CD4-positive, alpha-beta T cell (primary cell): ENCODE results near the gene VAV2. TPM values are rescaled to one million over a fixed set of nuclear protein-coding genes. Genes with fewer than 3 reads are reported as not detected.

Source experiments
- ATAC-seq: fragments of 200-7000 bp; cut with Tn5 transposase; one replicate; pipeline ENCODE4 v1.10.0; 2022; ENCODE audit warnings: mild to moderate bottlenecking; ENCODE audit not compliant: poor library complexity
- CTCF ChIA-PET: fragments of 350-600 bp; sonication (Branson Sonifier 250); formaldehyde crosslinking; loops from one replicate; lab custom pipeline; 2021; ENCODE audit warnings: antibody characterized with exemption, inconsistent platforms; lab: Charles Lee
- POLR2A ChIA-PET: fragments of 350-600 bp; sonication (Branson Sonifier 250); formaldehyde crosslinking; loops from one replicate; lab custom pipeline; 2021; ENCODE audit warnings: antibody characterized with exemption, inconsistent platforms; lab: Charles Lee
- DNase-seq, 14 experiments: peaks; one replicate each; pipeline ENCODE4 v3.0.0-alpha.2; 2013 to 2020; ENCODE audit warnings: mixed read lengths in 2 of 14
- H3K27ac ChIP-seq, 2 donors: one replicate each; pipeline versions ENCODE4 v1.5.1 to v1.7.0; 2013; ENCODE audit warnings: low read length in 2 of 2, low read depth in 1 of 2, mild to moderate bottlenecking in 1 of 2
- H3K27me3 ChIP-seq, 2 experiments: 1 replicate in 1 of 2; 2 replicates in 1 of 2; pipeline versions ENCODE4 v1.6.1 to v1.7.0; 2013; ENCODE audit warnings: low read length in 2 of 2, control low read depth in 1 of 2, mild to moderate bottlenecking in 1 of 2, moderate library complexity in 1 of 2; ENCODE audit not compliant: insufficient read depth in 2 of 2, control insufficient read depth in 1 of 2
- H3K36me3 ChIP-seq: one replicate; pipeline ENCODE4 v1.6.1; 2013; ENCODE audit warnings: low read length, control low read depth; ENCODE audit not compliant: insufficient read depth
- H3K4me1 ChIP-seq: one replicate; pipeline ENCODE4 v1.6.1; 2013; ENCODE audit warnings: low read length, control low read depth; ENCODE audit not compliant: insufficient read depth
- H3K4me3 ChIP-seq: one replicate; pipeline ENCODE4 v1.5.1; 2013; ENCODE audit warnings: mild to moderate bottlenecking, low read length, moderate library complexity
- H3K9me3 ChIP-seq, 2 experiments: 1 replicate in 1 of 2; 2 replicates in 1 of 2; pipeline versions ENCODE4 v1.6.1 to v1.7.0; 2013; ENCODE audit warnings: low read length in 2 of 2, mild to moderate bottlenecking in 2 of 2, control low read depth in 1 of 2, moderate library complexity in 1 of 2; ENCODE audit not compliant: control insufficient read depth in 1 of 2, insufficient read depth in 1 of 2
- H3K27ac Mint-ChIP-seq: one replicate; pipeline ENCODE4 v1.8.0; 2020; ENCODE audit warnings: mixed read lengths
- H3K27me3 Mint-ChIP-seq: one replicate; pipeline ENCODE4 v1.8.0; 2021; ENCODE audit warnings: mixed read lengths
- H3K36me3 Mint-ChIP-seq: one replicate; pipeline ENCODE4 v1.8.0; 2021; ENCODE audit warnings: low read depth, mixed read lengths
- H3K4me1 Mint-ChIP-seq: one replicate; pipeline ENCODE4 v1.8.0; 2021; ENCODE audit warnings: low read depth, mixed read lengths
- H3K4me3 Mint-ChIP-seq: one replicate; pipeline ENCODE4 v1.8.0; 2020; ENCODE audit warnings: mild to moderate bottlenecking, mixed read lengths
- H3K9me3 Mint-ChIP-seq: one replicate; pipeline ENCODE4 v1.8.0; 2020; ENCODE audit warnings: mixed read lengths
- intact Hi-C, 2 experiments: fragments of 100-400 bp; cut with DNase I in 1 of 2; cut with micrococcal nuclease in 1 of 2; formaldehyde crosslinking; loops; one replicate each; pipeline versions ENCODE4 v1.15.1 to v1.9.0; 2023 to 2025; cut with DNase I, micrococcal nuclease
- total RNA-seq, 174 experiments: library from RNA in 2 of 174; stranded (reverse) in 2 of 174; gene quantifications; one replicate each; pipeline ENCODE4 v1.2.3 and lab custom pipeline; 2021 to 2026
- TF ChIP-seq, protein P1 (sequence below): fragments of 200-600 bp; IDR thresholded peaks from one replicate; pipeline ENCODE4 v1.8.0; 2022; ENCODE audit warnings: antibody characterized with exemption, mild to moderate bottlenecking

VAV2 gene
- total RNA-seq, 2 experiments from 2014 or later, result 1.6 to 1.7 TPM

DNA sequence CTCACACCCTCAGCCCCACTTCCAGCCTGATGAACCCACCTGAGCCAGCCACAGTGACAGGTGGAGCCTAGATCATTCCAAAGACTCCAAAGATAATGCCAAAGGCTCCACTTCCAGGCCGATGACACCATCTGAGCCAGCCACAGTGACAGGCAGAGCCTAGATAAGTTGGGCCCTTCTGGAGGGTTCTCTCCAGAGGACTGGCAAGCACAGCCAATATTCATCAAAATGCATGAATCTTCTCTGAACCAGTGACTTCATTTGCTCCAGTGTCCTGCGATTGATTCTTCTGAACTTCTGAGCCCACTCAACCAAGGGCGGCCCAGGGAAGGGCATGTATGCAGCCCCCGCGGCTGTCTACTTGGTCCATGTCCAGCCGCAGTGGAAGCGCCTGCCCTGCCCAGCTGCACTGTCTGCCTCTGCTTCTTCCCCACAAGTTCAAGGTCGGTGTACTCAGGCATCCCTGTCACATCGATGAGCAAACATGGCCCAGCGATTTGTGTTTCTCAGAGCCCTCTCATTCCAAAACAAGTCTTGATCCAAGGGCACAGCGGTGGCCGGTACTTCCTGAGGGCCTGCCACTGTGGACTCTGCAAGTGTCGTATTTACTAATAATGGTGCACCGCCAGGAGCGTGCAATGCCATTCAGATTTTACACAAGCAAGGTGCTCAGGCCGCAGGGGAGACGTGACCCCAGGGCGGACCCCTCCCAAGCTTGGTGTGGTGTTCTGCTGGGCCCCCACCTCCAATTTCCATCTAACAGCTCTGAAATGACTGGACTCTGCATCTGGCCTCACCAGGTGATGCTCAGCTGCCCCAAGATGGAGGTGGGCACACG is 107.0 kb downstream of the VAV2 start:
- Mint-ChIP-seq H3K27ac (no peak overlapping the region), H3K9me3 (no peaks in the 10 kb centered on the region), H3K4me1 (no peaks in the 10 kb centered on the region), H3K27me3 (no peaks in the 10 kb centered on the region), H3K36me3 (no peaks in the 10 kb centered on the region), H3K4me3 (no peak overlapping the region)
- no peak for DNase-seq
- H3K9me3 ChIP-seq, result no peaks in the 10 kb centered on the region
- H3K4me1 ChIP-seq, result no peaks in the 10 kb centered on the region
- no peaks in the 10 kb centered on the region for H3K27me3 ChIP-seq
- CTCF ChIA-PET, result no interaction called here
- H3K4me3 ChIP-seq, result no peak overlapping the region
- POLR2A ChIA-PET, result no interaction called here
- H3K27ac ChIP-seq, result no peak overlapping the region
- intact Hi-C loops, result no loop called here
- TF ChIP-seq, protein P1, sequence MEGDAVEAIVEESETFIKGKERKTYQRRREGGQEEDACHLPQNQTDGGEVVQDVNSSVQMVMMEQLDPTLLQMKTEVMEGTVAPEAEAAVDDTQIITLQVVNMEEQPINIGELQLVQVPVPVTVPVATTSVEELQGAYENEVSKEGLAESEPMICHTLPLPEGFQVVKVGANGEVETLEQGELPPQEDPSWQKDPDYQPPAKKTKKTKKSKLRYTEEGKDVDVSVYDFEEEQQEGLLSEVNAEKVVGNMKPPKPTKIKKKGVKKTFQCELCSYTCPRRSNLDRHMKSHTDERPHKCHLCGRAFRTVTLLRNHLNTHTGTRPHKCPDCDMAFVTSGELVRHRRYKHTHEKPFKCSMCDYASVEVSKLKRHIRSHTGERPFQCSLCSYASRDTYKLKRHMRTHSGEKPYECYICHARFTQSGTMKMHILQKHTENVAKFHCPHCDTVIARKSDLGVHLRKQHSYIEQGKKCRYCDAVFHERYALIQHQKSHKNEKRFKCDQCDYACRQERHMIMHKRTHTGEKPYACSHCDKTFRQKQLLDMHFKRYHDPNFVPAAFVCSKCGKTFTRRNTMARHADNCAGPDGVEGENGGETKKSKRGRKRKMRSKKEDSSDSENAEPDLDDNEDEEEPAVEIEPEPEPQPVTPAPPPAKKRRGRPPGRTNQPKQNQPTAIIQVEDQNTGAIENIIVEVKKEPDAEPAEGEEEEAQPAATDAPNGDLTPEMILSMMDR, result no peak
- H3K36me3 ChIP-seq, result no peaks in the 10 kb centered on the region
- no peak for ATAC-seq

DNA sequence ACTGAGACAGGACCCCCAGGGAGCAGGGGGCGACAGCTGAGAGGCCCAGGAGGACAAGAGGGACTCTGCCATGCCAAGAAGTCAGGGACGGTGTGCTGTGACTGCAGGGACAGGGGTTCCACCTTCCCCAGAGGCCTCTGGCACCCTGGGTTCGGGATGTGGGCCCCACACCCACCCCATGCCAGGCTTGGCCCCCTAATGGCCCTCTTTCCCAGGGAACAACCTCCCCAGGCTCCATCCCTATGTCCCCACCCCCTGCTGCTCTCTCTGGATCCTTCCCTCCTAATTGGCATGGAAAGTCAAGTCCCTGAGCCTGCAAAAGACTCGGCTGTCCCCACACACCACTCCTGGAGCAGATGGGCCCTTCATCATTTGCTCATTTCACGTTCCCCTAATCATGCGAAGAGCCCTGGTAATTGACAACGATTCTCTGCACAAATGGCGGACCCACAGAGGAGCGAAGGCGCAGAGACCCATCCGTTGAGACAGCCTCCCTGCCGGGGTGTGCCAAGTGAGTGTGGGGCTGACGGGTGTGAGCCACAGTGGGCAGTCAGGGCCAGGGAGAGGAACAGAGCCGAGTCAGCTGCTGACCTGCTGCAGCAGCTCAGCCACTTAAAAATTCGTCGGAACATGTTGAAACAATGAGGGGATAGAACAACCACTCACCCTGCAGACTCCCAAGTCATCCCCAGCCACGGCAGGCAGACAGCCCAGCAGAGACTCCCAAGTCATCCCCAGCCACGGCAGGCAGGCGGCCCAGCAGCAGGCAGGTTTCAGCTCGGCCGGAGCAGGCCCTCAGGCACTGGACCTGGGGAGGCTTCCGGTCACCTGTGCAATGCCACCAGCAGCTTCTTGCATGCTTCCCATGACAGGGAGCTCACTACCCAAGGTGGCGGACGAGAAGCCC is 109.0 kb downstream of the VAV2 start:
- intact Hi-C loops, result no loop called here
- CTCF ChIA-PET, result no interaction called here

DNA sequence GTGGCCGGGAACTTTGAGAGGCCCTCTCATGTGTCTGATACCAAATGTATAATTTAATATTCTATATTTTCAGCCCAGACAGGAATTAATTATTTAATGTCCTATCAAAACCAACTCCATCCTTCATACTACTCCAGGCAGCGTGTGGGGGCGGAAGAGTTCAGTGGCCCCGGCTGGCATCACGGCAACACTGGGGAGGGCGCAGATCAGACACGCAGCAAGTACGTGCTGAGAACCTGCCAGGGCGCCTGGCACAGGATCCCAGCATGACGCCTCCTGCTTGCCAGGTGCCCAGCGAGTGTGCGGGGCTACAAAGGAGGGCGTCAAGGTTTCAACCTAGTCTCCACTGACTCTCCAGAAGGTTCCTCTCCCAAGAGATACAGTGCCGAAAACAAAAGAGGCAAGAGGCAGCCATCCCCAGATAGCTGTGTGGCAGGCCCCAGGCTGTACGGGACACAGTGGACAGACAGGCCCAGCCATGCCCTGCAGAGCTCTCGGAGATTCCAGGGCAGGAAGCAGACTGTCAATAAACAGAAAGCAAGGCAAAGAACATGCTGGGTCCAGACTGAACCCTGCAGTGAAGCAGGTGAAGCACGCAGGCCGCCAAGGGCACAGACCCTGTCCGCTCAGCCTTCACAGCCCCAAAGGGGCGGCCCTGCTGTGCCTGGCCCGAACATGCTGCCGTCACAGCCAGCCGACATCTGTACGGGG is 110.3 kb downstream of the VAV2 start:
- TF ChIP-seq, protein P1, result no peak
- Histone ChIP-seq H3K9me3 (no peaks in the 10 kb centered on the region), H3K4me1 (no peaks in the 10 kb centered on the region), H3K27ac (no peak overlapping the region), H3K27me3 (no peaks in the 10 kb centered on the region), H3K4me3 (no peak overlapping the region), H3K36me3 (no peaks in the 10 kb centered on the region)
- H3K27ac Mint-ChIP-seq, result no peak overlapping the region
- no peaks in the 10 kb centered on the region for H3K9me3 Mint-ChIP-seq
- DNase-seq, result no peak
- H3K27me3 Mint-ChIP-seq, result no peaks in the 10 kb centered on the region
- ChIA-PET CTCF (no interaction called here), POLR2A (no interaction called here)
- H3K4me1 Mint-ChIP-seq, result no peaks in the 10 kb centered on the region
- ATAC-seq, result no peak
- no peaks in the 10 kb centered on the region for H3K36me3 Mint-ChIP-seq
- H3K4me3 Mint-ChIP-seq, result no peak overlapping the region
- intact Hi-C loops, result no loop called here

More for the DNA sequence above, 109.0 kb downstream of the VAV2 start:
- Histone ChIP-seq H3K4me3 (no peak overlapping the region), H3K36me3 (no peaks in the 10 kb centered on the region), H3K27ac (no peak overlapping the region), H3K27me3 (no peaks in the 10 kb centered on the region), H3K9me3 (no peaks in the 10 kb centered on the region), H3K4me1 (no peaks in the 10 kb centered on the region)
- DNase-seq, result no peak
- POLR2A ChIA-PET, result no interaction called here
- Mint-ChIP-seq H3K9me3 (no peaks in the 10 kb centered on the region), H3K4me1 (no peaks in the 10 kb centered on the region), H3K4me3 (no peak overlapping the region), H3K27me3 (no peaks in the 10 kb centered on the region), H3K27ac (no peak overlapping the region), H3K36me3 (no peaks in the 10 kb centered on the region)
- no peak for ATAC-seq
- TF ChIP-seq, protein P1, result no peak
